Liver (tissue), 3 donors: Measurements from ENCODE around the gene BBS7.

Experiments used
- SP1 ChIP-seq: IDR thresholded peaks from 2 replicates; pipeline ENCODE4 v1.6.1; 2018; ENCODE audit warnings: antibody characterized with exemption, mild to moderate bottlenecking
- TAF1 ChIP-seq: conservative IDR thresholded peaks from 2 replicates; pipeline ENCODE4 v1.6.1; 2016; ENCODE audit warnings: antibody characterized with exemption, mild to moderate bottlenecking
- TF ChIP-seq, protein P1 (sequence below): fragments of 150-350 bp; IDR thresholded peaks from 2 replicates; pipeline ENCODE4 v1.5.1; 2017; ENCODE audit warnings: improper control_type of control experiment, low read depth, low read length; ENCODE audit not compliant: missing input control
- donor health status: healthy.
- donor health status: healthy.

DNA sequence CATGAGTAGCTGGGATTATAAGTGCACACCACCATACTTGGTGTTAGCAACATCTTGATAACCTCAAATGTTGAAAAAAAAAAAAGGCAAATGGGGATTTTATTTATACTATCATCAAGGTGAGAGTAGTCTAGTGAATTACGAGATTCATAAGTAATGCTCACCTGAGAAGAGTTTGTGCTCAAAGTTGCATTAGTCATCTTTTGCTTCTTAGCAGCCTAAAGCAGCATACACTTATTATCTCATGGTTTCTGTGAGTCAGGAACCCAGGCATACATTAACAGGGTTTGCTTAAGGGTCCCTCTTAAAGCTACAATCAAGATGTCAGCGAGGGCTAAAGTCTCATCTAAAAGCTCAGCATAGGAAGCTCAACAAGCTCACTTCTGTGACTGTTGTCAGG lies 77.3 kb downstream of the BBS7 start:
- TF ChIP-seq SP1 (no peak), TAF1 (no peak)
- TF ChIP-seq, protein P1, sequence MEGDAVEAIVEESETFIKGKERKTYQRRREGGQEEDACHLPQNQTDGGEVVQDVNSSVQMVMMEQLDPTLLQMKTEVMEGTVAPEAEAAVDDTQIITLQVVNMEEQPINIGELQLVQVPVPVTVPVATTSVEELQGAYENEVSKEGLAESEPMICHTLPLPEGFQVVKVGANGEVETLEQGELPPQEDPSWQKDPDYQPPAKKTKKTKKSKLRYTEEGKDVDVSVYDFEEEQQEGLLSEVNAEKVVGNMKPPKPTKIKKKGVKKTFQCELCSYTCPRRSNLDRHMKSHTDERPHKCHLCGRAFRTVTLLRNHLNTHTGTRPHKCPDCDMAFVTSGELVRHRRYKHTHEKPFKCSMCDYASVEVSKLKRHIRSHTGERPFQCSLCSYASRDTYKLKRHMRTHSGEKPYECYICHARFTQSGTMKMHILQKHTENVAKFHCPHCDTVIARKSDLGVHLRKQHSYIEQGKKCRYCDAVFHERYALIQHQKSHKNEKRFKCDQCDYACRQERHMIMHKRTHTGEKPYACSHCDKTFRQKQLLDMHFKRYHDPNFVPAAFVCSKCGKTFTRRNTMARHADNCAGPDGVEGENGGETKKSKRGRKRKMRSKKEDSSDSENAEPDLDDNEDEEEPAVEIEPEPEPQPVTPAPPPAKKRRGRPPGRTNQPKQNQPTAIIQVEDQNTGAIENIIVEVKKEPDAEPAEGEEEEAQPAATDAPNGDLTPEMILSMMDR = no peak
